ENCODE results near the gene SMTNL2.
"Not testable (repeated sequence)": the region's sequence is repeated elsewhere in the genome, so short reads cannot be mapped to it uniquely, and the experiment has no call there.

- not testable (repeated sequence) for TF ChIP-seq CTCF, EP300 (IDR thresholded peaks at IDR 0.05)
Measured at GRCh38 chr17:4604736-4605135, 20.4 kb downstream of the SMTNL2 start.
